ENCODE results near the gene RAB27A. TPM values are rescaled to one million over a fixed set of nuclear protein-coding genes. Genes with fewer than 3 reads are reported as not detected.
"Not testable (repeated sequence)": the region's sequence is repeated elsewhere in the genome, so short reads cannot be mapped to it uniquely, and the experiment has no call there.

RAB27A gene
- total RNA-seq, 4 donors from 2014 or later = 6.2 to 11.9 (median 7.5) TPM

GRCh38 chr15:55283379-55284147, 6.0 kb downstream of the RAB27A start:
- TF ChIP-seq, protein P1, sequence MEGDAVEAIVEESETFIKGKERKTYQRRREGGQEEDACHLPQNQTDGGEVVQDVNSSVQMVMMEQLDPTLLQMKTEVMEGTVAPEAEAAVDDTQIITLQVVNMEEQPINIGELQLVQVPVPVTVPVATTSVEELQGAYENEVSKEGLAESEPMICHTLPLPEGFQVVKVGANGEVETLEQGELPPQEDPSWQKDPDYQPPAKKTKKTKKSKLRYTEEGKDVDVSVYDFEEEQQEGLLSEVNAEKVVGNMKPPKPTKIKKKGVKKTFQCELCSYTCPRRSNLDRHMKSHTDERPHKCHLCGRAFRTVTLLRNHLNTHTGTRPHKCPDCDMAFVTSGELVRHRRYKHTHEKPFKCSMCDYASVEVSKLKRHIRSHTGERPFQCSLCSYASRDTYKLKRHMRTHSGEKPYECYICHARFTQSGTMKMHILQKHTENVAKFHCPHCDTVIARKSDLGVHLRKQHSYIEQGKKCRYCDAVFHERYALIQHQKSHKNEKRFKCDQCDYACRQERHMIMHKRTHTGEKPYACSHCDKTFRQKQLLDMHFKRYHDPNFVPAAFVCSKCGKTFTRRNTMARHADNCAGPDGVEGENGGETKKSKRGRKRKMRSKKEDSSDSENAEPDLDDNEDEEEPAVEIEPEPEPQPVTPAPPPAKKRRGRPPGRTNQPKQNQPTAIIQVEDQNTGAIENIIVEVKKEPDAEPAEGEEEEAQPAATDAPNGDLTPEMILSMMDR (IDR thresholded peaks at IDR 0.05) = no peak
- no peak for TF ChIP-seq POLR2A (IDR thresholded peaks at IDR 0.05)
- intact Hi-C loops (cut with DNase I; ENCODE audit: low total_unique reads) = no loop called here
- 83 to 90% methylated on average over 6 of the region's 6 CpGs for WGBS, 2 donors
- no peak for DNase-seq (ENCODE audit: low spot score in 2 of 2)
- no peak overlapping the region for H3K4me3 ChIP-seq (ENCODE audit: low read depth, poor library complexity, severe bottlenecking)

- intact Hi-C loops (cut with DNase I; ENCODE audit: low total_unique reads) = no loop called here
- no peak for DNase-seq (ENCODE audit: low spot score in 2 of 2)
- H3K4me3 ChIP-seq (ENCODE audit: low read depth, poor library complexity, severe bottlenecking) = no peak overlapping the region
- TF ChIP-seq, protein P1 (IDR thresholded peaks at IDR 0.05) = no peak
- no peak for TF ChIP-seq POLR2A (IDR thresholded peaks at IDR 0.05)
- WGBS, 2 donors = 57 to 74% methylated on average over 5 of the region's 5 CpGs
These were observed 7.3 kb downstream of the RAB27A start for GRCh38 chr15:55282284-55282833.

GRCh38 chr15:55281517-55282228, 7.9 kb downstream of the RAB27A start:
- intact Hi-C loops (cut with DNase I; ENCODE audit: low total_unique reads) = no loop called here
- no peak for DNase-seq (ENCODE audit: low spot score in 2 of 2)
- no peak overlapping the region for H3K4me3 ChIP-seq (ENCODE audit: low read depth, poor library complexity, severe bottlenecking)
- TF ChIP-seq, protein P1 (IDR thresholded peaks at IDR 0.05) = no peak
- no peak for TF ChIP-seq POLR2A (IDR thresholded peaks at IDR 0.05)

DNA sequence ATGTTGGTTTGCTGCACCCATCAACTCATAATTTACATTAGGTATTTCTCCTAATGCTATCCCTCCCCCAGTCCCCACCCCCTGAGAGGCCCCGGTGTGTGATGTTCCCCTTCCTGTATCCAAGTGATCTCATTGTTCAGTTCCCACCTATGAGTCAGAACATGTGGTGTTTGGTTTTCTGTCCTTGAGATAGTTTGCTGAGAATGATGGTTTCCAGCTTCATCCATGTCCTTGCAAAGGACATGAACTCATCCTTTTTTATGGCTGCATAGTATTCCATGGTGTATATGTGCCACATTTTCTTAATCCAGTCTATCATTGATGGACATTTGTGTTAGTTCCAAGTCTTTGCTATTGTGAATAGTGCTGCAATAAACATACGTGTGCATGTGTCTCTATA, 9.0 kb downstream of the RAB27A start:
- DNase-seq (ENCODE audit: low spot score in 2 of 2); H3K4me3 ChIP-seq (ENCODE audit: low read depth, poor library complexity, severe bottlenecking); intact Hi-C loops (cut with DNase I; ENCODE audit: low total_unique reads): not testable (repeated sequence)
- 73 to 77% methylated on average over 2 of the region's 2 CpGs for WGBS, 2 donors

GRCh38 chr15:55279746-55280351, 9.8 kb downstream of the RAB27A start:
- WGBS, 2 donors = 53 to 57% methylated on average over 4 of the region's 4 CpGs
- TF ChIP-seq, protein P1 (IDR thresholded peaks at IDR 0.05) = no peak
- no peak for TF ChIP-seq POLR2A (IDR thresholded peaks at IDR 0.05)
- H3K4me3 ChIP-seq (ENCODE audit: low read depth, poor library complexity, severe bottlenecking) = no peak overlapping the region
- no peak for DNase-seq (ENCODE audit: low spot score in 2 of 2)
- intact Hi-C loops (cut with DNase I; ENCODE audit: low total_unique reads) = no loop called here
